ENCODE data around the gene B3GNT2. TPM values are rescaled to one million over a fixed set of nuclear protein-coding genes. Genes with fewer than 3 reads are reported as not detected.

B3GNT2 gene
- total and polyA plus RNA-seq, 2 donors (not counting 3 experiments of a cell fraction or from before 2014, with no cell fraction given), result 9.5 to 21.2 TPM

DNA sequence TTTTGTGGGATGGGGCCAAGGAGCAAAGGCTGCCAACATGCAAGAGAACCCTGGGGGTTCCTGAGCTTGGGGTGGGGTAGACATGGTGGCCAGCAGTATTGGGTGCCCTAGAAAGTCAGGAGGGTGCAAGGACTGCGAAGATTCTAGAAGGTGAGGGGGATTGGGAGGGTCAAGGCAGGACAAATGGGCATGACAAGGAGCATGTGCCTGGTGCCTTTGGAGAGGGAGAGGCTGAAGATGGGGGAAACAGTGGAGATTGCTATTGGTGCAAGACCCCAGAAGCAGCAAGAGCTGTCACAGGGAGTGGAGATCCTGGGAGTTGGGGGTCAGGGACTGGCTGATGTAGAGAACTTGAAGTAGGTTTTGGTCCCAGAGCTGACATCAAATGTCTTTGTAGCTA is 7.5 kb downstream of the B3GNT2 start:
- ChIA-PET POLR2A (no interaction called here), CTCF (no interaction called here)
- Histone ChIP-seq H3K9me1 (replicated peaks; ENCODE audit: control insufficient read depth, extremely low read depth, insufficient read depth, low read length) (no peaks in the 10 kb centered on the region), H3K27ac (ENCODE audit: insufficient read depth, low read depth, low read length) (no peak overlapping the region), H2AFZ (ENCODE audit: low read depth, low read length) (no peak overlapping the region), H3K27me3 (ENCODE audit: control insufficient read depth in 2 of 2, insufficient read depth in 2 of 2, low read length in 2 of 2) (no peaks in the 10 kb centered on the region), H3K4me1 (ENCODE audit: control insufficient read depth, extremely low read depth, insufficient read depth, low read length) (no peaks in the 10 kb centered on the region), H3K4me2 (ENCODE audit: insufficient read depth, low read length) (no peak overlapping the region), H3K9ac (replicated peaks; ENCODE audit: extremely low read depth, insufficient read depth, low read length) (no peak overlapping the region), H3K4me3 (replicated peaks in 1 of 3; ENCODE audit: insufficient read depth in 1 of 3, low read depth in 1 of 3, low read length in 3 of 3) (no peak overlapping the region), H3K36me3 (ENCODE audit: control insufficient read depth in 2 of 2, extremely low read depth in 1 of 2, insufficient read depth in 2 of 2, low read length in 2 of 2) (no peaks in the 10 kb centered on the region), H3K79me2 (ENCODE audit: control insufficient read depth, insufficient read depth, low read length) (peaks cover 62% of the 10 kb centered on the region), H3K9me3 (replicated peaks; ENCODE audit: control insufficient read depth, insufficient read depth, low read length) (no peaks in the 10 kb centered on the region), H4K20me1 (replicated peaks; ENCODE audit: control insufficient read depth, extremely low read depth, insufficient read depth, low read length) (peaks cover 4% of the 10 kb centered on the region)
- DNase-seq (ENCODE audit: low read depth, low spot score) (no peak), FAIRE-seq (no peak)
- intact Hi-C loops (cut with micrococcal nuclease) (no loop called here), dilution Hi-C loops (cut with MboI; ENCODE audit: extremely low pct_ligation_motif_present, low sequenced_read_pairs) (no loop called here)
- TF ChIP-seq EZH2 (IDR thresholded peaks at IDR 0.05; ENCODE audit: borderline replicate concordance, low read depth, low read length, severe bottlenecking) (no peak), MYC (IDR thresholded peaks at IDR 0.05; ENCODE audit: low read depth, low read length) (no peak), POLR2AphosphoS5 (IDR thresholded peaks at IDR 0.05; ENCODE audit: insufficient read depth, low read depth, low read length) (no peak), FOS (IDR thresholded peaks at IDR 0.05; ENCODE audit: borderline replicate concordance, insufficient read depth, low read length) (no peak), GATA2 (IDR thresholded peaks at IDR 0.05; ENCODE audit: insufficient read depth, insufficient read length, low read depth, low read length) (no peak), JUN (IDR thresholded peaks at IDR 0.05; ENCODE audit: borderline replicate concordance, insufficient read depth, insufficient read length, low read depth) (no peak), POLR2A (IDR thresholded peaks at IDR 0.05; ENCODE audit: low read depth, low read length) (no peak)
- TF ChIP-seq, protein P1, sequence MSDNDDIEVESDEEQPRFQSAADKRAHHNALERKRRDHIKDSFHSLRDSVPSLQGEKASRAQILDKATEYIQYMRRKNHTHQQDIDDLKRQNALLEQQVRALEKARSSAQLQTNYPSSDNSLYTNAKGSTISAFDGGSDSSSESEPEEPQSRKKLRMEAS (IDR thresholded peaks at IDR 0.05; ENCODE audit: insufficient read depth, insufficient read length), result no peak
- TF ChIP-seq, protein P2, sequence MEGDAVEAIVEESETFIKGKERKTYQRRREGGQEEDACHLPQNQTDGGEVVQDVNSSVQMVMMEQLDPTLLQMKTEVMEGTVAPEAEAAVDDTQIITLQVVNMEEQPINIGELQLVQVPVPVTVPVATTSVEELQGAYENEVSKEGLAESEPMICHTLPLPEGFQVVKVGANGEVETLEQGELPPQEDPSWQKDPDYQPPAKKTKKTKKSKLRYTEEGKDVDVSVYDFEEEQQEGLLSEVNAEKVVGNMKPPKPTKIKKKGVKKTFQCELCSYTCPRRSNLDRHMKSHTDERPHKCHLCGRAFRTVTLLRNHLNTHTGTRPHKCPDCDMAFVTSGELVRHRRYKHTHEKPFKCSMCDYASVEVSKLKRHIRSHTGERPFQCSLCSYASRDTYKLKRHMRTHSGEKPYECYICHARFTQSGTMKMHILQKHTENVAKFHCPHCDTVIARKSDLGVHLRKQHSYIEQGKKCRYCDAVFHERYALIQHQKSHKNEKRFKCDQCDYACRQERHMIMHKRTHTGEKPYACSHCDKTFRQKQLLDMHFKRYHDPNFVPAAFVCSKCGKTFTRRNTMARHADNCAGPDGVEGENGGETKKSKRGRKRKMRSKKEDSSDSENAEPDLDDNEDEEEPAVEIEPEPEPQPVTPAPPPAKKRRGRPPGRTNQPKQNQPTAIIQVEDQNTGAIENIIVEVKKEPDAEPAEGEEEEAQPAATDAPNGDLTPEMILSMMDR (IDR thresholded peaks at IDR 0.05; ENCODE audit: extremely low read depth in 1 of 2, insufficient read depth in 1 of 2, low read depth in 1 of 2, low read length in 2 of 2), result no peak
- BruUV-seq (replicated peaks), result no TSS peak
